Activated T-helper 9 cell treated with anti-CD3 and anti-CD28 coated beads, Interleukin-2, amount 50 U/mL, for 16 hours (primary cell): Measurements from ENCODE around the gene SLC9B1.
A peak's percentile ranks its signal among the peaks of the same experiment; 100 is the strongest.

ENCODE experiments used
- DNase-seq: peaks from one replicate; pipeline ENCODE4 v3.0.0-alpha.2; 2020; ENCODE audit warnings: low read depth

The SLC9B1 gene, protein sequence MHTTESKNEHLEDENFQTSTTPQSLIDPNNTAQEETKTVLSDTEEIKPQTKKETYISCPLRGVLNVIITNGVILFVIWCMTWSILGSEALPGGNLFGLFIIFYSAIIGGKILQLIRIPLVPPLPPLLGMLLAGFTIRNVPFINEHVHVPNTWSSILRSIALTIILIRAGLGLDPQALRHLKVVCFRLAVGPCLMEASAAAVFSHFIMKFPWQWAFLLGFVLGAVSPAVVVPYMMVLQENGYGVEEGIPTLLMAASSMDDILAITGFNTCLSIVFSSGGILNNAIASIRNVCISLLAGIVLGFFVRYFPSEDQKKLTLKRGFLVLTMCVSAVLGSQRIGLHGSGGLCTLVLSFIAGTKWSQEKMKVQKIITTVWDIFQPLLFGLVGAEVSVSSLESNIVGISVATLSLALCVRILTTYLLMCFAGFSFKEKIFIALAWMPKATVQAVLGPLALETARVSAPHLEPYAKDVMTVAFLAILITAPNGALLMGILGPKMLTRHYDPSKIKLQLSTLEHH

GRCh38 chr4:103019308-103020124 lies at the start of gene SLC9B1:
Gene SLC9B1 (minus strand): TSS chr4:103019705. CDS start chr4:102991711, 27,994 bp downstream.
- peak; percentile 91 for DNase-seq

DNA sequence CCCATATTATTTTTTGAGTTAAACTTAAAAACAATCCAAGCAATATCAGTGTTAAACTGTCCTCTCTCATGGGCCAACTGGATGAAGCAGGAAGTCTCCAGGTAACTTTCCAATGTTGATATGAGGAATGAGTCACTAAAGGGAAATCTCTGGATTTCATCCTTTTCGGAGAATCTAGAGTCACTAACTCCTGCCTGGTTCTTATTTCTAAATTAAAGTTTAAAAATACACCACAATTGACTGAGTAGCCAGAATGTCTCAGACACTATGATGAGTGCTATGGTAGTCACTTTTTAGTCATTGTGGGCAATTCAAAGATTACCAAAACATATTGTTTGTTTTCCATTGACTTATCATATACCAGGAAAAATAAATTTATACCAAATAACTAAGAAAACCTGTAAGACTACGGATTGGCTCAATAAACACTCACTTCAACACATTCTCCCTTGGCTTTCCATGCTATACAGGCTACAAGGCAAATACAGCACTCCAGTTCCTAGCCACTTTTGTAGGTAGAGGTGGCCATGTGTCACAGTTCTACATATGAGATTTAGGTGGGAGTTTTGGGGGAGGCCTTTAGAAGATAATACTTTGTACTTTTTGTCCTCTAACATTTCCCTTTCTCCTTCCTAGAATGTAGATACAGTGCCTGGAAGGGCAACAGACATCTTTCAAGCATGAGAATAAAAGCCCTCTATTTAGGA lies 48.5 kb upstream of the SLC9B1 start:
- DNase-seq = no peak

DNA sequence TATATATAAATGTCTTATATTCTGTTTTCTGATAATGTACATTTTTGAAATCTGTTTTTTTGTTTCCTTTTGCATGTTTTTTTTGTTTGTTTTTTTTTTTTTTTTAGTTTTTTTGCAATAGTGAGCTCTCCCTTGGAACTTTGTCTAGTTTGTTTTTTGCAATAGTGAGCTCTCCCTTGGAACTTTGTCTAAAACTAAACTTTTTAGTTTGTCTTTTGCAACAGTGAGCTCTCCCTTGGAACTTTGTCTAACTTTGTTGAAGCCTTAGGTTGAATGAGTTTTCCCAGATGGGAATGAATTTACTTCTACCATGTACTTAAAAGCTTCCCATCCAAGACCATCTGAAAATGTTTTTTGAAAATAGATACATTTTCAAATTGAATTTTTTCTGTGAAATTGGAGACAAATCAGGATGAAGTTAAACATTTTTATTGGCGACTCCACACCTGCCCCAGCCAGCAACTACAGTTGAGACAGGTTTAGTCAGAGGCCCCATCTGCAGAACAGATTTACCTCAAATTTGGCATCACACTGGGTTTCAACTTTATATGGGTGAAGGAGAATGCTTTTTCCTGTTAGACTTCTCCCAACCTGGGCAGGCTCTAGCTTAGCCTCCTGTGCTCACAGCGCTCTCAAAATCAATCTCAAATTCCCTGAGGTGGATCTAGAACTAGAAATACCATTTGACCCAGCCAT lies 41.1 kb upstream of the SLC9B1 start:
- DNase-seq = no peak

DNA sequence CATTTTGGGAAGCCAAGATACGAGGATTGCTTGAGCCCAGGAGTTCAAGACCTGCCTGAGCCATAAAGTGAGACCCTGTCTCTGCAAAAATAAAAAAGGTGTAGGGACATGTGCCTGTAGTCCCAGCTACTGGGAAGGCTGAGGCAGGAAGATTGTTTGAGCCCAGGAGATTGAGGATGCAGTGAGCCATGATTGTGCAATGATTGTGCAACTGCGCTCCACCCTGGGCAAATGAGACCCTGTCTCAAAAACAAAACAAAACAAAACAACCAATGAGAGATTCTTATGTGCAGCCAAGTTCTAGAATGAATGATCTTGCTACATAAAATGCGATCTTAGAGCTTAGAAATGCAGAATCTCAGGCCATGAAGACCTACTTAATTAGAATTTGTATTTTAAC lies 34.5 kb upstream of the SLC9B1 start:
- DNase-seq = no peak

GRCh38 chr4:103052779-103053178 lies 33.3 kb upstream of the SLC9B1 start:
- DNase-seq = no peak

DNA sequence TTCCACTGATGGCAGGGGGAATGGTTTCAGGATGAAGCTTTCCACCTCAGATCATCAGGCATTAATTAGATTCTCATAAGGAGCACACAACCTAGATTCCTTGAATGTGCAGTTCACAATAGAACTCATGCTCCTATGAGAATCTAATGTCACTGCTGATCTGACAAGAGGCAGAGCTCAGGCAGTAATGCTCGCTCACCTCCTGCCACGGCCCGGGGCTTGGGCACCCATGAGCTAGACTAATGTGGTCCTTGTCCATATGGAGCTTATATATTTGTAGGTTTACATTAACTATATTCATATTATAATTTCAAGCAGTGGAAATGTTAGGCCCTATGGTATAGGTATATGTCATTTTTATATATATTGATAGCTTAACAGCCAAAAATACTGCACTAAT lies 32.6 kb upstream of the SLC9B1 start:
- no peak for DNase-seq

GRCh38 chr4:103050736-103051436 lies 31.4 kb upstream of the SLC9B1 start:
- DNase-seq = no peak

DNA sequence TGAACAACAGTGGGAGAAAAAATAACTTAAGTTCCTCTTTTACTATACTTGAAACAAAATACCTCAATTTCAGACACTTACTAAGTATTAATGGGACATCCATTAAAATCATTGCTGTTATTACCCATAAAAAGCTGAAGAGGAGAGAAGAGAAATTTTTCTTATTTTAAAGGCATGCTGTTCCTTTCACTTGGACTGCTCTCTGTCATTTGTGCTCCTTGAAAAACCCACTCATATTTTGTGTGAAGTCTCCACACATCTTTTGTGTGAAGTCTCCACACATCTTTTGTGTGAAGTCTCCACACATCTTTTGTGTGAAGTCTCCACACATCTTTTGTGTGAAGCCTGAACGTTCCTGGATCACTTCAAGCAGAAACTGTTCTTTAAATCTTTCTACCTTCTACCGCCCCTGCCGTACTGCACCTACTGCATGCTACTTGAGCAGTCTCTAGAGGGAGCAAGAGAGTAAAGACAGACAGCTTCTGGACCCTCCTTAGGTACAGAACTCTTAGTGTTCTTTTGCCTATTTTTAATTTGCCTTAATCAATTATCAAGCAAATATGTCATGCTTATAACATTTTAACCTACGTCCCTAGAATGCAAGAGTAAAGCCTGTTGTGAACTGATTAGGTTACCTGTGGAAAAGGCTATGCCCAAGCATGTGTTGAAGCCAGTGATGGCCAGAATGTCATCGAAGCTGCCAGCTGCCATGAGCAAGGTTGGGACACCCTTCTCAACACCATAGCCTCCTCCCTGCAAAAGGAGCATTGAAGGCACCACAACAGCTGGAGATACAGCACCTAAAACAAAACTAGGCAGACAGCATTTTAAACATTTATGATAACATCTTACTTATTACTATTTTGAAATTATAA lies 27.1 kb upstream of the SLC9B1 start:
- peak; percentile 1 for DNase-seq

DNA sequence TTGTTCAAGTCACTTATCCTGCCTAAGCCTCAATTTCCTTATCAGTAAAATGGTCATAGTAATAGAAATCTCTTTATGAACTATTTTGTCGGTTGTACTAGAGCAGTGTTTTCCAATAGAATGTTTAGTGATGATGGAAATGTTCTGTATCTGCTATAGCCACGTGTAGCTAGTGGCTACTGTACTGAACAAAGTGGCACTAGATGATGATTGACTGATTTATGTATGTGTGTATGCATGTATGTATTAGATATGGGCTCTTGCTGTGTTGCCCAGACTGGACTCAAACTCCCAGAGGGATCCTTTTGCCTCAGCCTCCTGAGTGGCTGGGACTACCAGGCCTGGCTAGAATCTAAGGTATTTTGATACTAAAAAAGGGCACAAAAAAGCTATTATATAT lies 24.7 kb upstream of the SLC9B1 start:
- no peak for DNase-seq

GRCh38 chr4:103036169-103036568 lies 16.7 kb upstream of the SLC9B1 start:
- no peak for DNase-seq

GRCh38 chr4:103032574-103032973 lies 13.1 kb upstream of the SLC9B1 start:
- no peak for DNase-seq

- DNase-seq = no peak
Measured at GRCh38 chr4:103030791-103031190, 11.3 kb upstream of the SLC9B1 start.

DNA sequence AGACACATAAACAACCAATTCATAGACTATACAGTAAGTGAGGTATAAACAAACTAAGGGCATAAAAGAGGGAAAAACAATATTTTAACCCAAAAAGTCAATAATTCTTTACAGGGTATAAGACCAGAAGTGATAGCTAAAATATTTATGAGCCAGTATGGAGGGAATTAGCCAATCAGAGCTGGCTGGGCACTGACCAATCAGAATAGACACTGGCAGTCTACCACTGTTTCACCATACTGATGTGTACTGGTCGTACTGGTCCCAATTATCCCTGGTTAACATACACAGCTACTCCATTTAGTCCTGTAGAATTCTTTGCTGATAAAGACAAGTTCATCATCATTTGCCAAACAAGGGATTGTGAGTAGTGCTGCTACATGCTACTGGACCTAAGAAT lies 9.8 kb upstream of the SLC9B1 start:
- DNase-seq = no peak

DNA sequence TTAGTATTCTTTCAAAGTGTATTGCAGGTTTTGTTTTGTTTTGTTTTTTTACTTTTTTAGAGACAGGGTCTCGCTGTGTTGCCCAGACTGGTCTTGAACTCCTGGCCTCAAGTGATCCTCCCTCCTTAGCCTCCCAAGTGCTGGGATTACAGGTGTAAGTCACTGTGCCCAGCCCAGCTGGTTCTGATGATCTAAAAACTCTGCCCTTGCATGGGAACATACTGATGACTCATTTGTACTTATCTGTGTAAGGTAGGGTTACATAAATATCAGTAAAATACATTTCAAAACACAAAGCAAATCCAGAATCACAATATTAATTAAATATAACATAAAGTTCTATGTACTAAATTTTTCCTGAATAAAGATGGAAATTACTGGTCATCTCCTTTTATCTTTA lies 7.4 kb upstream of the SLC9B1 start:
- DNase-seq = no peak

GRCh38 chr4:103024996-103025395 lies 5.5 kb upstream of the SLC9B1 start:
- DNase-seq = no peak

GRCh38 chr4:103021120-103021519 lies 1.6 kb upstream of the SLC9B1 start:
- no peak for DNase-seq

DNA sequence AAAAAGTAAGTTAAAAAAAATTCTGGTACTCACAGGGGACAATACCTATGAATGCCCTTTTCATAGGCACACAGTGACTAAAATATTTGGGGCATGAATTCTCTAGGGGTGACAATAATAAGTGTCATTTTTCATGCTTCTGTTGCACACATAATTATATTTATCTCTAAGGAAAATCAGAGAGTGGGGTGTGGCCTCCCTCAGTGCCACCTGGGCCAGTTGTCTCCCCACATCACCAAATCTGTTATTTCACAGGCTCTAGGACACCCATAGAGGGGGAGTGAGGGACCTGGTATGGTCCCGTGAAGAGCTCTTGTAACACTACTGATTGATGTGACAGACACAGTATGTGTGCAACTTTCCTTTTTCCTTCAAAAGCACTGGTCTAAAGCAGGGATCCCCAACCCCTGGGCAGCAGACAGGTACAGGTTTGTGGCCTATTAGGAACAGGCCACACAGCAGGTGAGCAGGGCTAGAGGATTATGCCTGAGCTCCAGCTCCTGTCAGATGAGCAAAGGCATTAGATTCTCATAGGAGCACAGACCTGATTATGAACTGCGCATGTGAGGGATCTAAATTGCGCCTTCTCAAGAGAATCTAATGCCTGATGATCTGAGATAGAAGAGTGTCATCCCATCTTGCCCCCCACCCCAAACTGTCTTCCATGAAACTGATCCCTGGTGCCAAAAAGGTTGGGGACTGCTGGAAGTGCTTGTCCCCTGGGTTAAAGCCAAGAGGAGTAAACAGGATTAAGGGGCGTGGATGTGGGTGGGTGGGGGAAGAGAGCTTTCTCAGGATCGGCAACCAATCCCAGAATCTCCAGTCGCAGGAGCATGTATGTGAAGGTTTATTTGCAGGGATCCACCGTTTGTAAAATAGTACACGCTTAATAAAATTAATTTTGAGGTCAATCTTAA lies 856 bp downstream of the SLC9B1 start:
- no peak for DNase-seq

DNA sequence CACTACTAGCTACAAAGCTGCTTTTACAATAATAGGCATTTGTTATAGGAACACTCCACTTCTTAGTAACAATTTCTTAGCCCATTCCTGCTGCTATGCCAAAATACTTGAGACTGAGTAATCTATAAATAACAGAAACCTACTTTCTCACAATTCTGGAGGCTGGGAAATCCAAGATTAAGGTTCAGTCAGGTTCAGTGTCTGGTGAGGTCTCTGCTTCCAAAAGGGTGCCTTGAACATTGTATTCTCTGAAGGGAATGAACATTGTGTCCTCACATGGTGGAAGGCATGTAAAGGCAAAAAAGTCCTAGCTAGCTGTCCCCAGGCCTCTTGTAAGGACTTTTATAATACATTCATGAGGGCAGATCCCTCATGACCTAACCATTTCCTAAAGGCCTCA lies 7.0 kb downstream of the SLC9B1 start:
- no peak for DNase-seq

- DNase-seq = no peak
Measured at GRCh38 chr4:103012060-103012459, 7.4 kb downstream of the SLC9B1 start.
